COLO668 (cell line): ENCODE measurements around the gene ACBD4.
A peak's percentile ranks its signal among the peaks of the same experiment; 100 is the strongest.

ENCODE experiments used
- DNase-seq: peaks from one replicate; lab custom pipeline; 2025; ENCODE audit not compliant: unreplicated experiment; lab: John Stamatoyannopoulos, UW

ACBD4 gene

DNA sequence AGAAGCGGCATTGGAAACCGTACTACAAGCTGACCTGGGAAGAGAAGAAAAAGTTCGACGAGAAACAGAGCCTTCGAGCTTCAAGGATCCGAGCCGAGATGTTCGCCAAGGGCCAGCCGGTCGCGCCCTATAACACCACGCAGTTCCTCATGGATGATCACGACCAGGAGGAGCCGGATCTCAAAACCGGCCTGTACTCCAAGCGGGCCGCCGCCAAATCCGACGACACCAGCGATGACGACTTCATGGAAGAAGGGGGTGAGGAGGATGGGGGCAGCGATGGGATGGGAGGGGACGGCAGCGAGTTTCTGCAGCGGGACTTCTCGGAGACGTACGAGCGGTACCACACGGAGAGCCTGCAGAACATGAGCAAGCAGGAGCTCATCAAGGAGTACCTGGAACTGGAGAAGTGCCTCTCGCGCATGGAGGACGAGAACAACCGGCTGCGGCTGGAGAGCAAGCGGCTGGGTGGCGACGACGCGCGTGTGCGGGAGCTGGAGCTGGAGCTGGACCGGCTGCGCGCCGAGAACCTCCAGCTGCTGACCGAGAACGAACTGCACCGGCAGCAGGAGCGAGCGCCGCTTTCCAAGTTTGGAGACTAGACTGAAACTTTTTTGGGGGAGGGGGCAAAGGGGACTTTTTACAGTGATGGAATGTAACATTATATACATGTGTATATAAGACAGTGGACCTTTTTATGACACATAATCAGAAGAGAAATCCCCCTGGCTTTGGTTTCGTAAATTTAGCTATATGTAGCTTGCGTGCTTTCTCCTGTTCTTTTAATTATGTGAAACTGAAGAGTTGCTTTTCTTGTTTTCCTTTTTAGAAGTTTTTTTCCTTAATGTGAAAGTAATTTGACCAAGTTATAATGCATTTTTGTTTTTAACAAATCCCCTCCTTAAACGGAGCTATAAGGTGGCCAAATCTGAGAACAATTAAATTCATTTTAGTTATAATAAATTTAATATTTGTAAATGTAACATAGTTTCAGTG, 14.5 kb downstream of the ACBD4 start:
- DNase-seq: peak; percentile 56

DNA sequence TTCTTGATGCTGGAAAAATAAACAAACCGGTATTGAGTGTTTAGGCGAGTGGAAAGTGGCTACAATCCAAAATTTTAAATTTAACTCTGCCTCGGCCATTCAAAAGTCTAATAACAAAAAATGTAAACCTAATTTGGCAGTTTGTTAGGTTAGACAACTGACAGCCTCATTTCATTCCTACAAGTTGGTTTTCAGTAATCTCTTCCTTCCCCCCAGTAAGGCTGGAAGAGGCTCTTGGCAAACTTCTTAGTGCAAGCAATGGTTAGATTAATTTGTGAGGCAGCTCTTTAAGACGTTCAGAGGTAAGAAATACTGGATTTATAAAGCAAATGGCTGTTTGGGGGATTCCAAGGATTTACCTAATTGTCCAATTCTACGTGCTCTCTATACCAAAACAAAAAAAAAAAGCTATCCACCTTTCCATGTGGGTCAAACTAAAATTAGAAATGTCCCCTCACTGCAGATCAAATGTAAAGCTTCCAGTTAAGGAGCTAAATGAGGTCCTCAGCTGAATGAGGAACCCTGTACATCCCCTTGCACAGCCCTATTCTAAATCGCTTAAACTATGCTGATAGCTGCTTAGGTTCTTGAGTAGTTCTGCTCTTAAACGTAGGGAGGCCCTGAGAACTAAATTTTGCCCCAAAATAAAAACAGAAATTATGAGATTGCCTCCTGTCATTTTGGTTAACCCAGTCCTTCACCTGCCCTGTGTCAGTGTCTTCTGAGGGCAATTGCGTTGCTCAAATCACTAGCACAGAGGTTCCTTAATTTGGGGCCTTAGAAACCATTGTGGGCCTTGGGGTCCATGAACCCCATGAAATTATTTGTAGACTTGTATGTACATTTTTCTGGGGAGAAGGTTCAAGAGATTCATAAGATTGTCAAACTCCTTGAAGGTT, 15.7 kb downstream of the ACBD4 start:
- DNase-seq: no peak

DNA sequence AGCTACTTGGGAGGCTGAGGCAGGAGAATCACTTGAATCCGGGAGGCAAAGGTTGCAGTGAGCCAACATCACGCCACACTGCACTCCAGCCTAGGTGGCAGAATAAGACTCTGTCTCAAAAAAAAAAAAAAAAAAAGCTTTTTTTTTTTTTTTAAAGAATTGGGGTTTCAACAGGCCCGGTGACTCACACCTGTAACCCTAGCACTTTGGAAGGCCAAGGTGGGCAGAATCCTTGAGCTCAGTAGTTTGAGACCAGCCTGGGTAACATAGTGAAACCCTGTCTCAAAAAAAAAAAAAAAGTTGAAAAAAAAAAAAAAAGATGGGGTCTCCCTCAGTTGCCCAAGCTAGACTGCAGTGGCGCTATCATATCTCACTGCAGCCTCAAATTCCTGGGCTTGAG, 19.5 kb downstream of the ACBD4 start:
- no peak for DNase-seq

DNA sequence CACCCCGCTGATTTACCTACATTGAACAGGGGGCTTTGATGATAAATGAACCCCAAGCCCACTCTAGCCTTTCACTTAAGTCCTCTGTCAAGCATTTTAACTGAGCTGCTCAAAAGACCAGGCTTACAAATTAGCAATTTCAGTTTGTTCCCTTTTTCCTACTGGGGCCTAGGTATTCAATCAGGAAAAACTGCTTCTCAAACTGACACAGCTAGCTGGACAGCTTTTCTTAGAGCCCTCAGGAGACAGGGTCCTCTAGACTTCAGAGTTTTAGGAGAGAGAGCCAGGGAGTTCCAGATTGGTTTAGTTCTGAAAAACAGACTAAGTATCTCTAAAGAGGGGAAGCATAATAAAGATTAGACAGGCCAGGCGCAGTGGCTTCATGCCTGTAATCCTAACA, 20.0 kb downstream of the ACBD4 start:
- no peak for DNase-seq

DNA sequence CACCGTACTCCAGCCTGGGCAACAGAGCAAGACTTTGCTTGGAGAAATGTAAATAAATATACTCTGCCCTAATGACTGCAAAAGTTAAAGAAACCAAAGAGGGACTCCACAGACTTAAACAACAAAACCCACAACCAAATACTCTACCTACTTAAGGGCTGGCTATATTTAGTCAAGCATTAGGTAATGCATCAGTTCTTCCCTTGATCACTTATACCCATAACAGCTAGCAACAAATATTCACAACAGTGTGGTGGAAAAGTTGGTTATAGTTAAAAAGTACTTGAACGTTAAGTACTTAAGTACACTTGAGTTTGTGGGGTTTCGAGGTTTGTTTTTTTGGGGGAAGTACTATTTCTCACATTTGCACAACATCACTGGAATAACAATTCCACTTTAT, 20.8 kb downstream of the ACBD4 start:
- no peak for DNase-seq

DNA sequence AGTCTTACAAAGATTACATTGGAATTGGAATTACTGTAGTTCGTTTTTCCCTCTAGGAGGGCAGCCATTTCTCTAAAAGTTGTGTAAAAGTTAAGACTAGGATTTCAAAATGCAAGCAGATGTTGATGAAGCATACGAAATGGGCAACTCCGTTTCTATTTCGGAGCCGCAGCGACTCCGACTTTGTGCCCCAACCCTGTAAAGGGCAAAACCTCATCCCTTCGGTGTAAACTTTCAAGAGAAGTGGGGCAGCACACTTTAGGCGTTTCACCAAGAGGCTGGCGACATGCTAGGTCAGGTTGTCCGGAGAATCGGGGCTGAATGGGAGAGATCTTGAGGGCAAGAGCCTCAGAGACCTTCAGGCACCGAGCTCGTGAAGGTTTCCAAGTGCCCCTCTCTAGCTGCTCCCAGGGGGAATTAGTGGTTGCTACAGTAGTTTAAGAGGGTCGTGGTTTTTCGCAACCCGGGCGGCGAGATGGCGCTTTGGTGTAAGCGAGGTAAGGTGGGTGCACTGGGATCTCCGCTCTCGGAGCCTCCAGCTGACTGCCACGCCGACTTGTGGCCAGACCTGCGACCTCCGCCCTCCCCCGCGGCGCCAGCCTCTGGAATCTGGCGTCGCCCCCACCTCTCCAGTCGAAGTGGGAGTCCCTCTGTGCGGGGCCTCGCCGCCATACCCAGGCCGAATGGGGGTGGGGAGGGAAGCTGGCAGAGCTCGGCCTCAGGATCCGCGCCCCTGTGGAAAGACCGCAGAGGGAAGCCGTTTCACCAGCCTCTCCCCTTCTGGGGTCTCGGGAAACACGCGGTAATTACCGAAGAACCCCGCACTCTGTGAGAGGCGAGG, 25.2 kb downstream of the ACBD4 start:
- DNase-seq: peak; percentile 37

DNA sequence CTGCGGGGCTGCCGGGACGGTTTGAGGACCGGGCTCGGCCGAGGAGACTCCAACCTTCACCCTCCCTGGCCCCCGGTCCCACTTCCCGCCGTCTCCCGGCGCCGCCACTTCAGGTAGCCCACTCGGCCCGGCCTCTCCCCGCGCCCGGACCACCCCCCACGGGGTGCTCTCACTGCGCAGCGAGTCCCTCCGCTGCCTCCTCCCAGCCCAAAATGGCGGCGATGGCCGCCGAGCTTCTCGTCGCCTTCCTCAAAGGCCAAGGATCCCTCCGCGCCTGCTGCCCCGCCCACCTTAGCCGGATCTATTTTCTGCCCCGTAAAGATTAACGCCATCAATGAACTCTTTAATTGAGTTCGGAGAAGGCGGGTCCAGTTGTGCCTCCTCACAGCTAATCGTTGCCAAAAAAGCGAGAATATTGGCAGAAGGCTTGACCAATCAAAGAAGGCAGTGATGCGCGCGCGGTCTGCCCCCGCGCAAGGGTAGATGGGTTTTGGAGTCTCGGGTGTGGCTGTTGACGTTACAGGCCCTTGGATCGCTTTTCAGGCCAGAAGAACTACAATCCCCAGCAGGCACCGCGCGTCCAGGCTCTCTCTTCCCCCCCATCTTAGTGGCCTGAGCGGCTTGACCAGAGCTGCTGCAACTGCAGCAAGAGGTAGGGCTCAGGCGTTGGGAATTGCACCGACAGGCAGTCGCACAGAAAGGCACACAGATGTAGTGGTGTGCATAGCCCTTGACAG, 26.0 kb downstream of the ACBD4 start, which contains the start of gene HEXIM2:
Gene HEXIM2, plus strand, starts transcription at position 588 of the 737 bp plus-strand sequence. CDS start 919 bp downstream, outside the sequence.
- peak; percentile 99 for DNase-seq

DNA sequence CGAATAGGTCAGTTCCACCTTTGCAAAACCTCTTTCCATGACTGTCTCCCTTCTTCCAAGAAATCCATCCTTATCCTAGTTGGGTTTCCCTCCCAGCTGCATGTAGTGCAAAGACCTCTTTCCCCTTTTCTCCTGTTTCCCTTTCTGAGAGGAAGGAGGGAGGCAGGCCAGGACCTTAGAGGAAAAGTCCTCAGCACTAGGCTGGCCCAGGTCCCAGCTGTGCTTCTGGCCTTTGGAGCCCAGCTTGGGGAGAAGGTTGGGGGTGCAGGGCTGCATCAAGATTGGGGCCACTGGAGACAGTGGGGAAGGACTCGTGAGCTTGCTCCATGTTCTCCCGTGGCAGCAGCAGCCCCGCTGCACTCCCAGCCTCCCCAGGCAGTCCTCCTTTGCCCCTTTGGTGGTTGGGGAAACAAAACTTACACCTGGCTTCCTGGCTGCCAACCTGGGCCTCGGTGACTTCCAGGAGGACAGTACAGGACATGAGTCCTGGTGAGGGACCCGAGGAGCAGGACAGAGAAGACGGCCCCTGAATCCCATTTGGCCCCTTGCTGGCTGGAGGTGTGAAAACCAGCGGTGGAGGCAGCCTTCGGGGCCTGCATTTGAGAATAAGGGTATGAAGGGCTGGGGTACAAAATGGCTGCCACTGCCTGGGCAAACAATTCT, 26.7 kb downstream of the ACBD4 start:
- DNase-seq: no peak

DNA sequence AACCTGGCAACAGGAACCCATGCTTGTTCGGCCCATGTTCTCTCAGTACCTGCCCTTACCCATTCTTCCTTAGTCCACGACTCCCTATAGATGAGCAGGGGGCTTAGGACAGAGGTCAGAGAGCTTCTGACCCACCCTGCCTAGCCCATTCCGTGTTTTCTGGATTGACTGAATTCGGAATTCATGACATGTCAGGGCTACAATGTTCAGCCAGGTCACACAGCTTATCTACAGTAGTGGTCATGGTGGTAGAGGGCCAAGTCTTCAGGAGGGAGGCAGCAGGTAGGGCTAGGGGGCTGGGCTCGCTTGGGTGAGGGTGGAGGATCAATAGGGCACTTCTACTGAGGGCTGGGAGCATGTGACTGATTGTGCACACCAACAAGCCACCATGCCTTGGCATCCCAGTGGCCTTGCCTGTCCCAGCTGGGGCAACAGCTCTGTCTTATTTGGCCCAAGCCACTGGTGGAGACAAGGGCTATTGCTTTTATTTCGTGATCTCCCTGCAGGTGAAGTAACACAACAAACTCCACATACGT, 29.3 kb downstream of the ACBD4 start:
- no peak for DNase-seq

DNA sequence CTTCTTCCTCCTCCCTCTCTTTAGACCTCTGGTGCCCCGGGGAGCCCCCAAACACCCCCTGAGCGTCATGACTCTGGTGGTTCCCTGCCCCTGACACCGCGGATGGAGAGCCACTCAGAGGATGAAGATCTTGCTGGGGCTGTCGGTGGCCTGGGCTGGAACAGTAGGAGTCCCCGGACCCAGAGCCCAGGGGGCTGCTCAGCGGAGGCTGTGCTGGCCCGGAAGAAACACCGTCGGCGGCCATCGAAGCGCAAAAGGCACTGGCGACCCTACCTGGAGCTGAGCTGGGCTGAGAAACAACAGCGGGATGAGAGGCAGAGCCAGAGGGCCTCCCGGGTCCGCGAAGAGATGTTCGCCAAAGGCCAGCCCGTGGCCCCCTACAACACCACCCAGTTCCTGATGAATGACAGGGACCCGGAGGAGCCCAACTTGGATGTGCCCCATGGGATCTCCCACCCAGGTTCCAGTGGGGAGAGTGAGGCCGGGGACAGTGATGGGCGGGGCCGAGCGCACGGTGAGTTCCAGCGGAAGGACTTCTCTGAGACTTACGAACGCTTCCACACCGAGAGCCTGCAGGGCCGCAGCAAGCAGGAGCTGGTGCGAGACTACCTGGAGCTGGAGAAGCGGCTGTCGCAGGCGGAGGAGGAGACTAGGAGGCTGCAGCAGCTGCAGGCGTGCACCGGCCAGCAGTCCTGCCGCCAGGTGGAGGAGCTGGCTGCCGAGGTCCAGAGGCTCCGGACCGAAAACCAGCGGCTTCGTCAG, 33.7 kb downstream of the ACBD4 start:
- DNase-seq: no peak

GRCh38 chr17:45170280-45170930, 34.9 kb downstream of the ACBD4 start:
- DNase-seq: no peak

- DNase-seq: no peak
Measured at GRCh38 chr17:45170931-45171337, 35.4 kb downstream of the ACBD4 start.

DNA sequence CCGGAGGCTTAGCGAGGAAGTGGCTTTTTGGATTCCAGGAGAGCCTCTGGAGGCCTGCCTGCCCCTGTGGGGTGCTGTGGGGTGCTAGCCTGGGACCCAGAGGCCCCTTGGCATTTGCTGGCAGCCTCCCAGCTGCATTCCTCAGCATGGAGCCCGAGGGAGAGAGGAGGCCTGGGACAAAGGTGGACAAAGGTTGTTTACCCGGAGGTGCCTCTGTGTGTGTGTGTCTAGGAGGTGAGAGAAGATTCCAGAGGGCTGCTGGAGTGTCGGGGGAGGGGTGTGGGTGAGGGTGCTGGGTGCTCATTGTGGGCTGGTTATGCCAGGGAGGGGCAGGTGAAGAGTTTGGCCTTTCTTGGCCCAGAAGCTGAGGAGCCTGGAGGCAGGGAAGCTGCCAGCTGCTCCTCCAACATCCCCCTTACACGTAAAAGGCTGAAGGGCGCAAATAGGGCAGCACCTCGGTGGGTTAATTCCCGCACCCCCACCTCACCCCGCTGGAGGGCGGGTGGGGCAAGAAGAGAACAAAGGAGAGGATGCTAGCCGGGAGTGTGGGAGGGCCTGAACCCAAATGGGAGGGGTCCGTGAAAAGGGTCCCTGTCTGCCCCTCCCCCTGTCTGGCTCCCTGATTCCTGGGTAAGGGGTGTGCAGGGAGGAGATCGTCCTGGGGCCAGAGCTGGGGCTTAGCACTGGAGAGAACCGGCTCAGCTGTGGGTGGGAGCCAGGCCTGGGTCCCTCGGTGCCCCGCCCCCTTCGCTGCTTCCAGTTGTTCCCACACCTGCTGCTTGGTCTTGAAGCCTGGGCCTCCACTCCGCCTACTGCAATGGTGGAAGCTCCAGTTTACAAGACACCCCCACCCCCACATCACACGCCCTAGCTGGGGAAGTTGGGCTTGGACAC, 36.1 kb downstream of the ACBD4 start:
- no peak for DNase-seq

- no peak for DNase-seq
Measured at GRCh38 chr17:45172232-45172540, 36.7 kb downstream of the ACBD4 start.

GRCh38 chr17:45172541-45173286, 37.2 kb downstream of the ACBD4 start:
- no peak for DNase-seq

DNA sequence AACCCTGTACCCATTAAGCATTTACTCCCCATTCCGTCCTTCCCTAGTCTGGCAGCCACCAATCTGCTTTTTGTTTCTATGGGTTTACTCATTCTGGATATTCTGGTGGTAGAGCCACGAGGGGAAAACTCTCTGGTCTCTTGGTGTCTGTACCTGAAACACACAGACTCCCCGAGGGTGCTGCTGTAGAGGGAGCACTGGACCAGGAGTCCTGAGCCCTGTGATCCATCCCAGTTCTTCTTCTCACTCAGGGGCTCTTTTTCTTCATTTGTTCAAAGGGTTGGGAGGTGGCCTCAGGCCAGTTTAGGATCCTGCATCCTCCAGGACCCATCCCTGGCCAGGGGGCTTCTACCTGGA, 40.2 kb downstream of the ACBD4 start:
- DNase-seq: no peak

- no peak for DNase-seq
Measured at GRCh38 chr17:45177563-45177962, 42.1 kb downstream of the ACBD4 start.
